Right forelimb (tissue), 1 donor: ENCODE measurements around the gene VPS4A.

ENCODE experiments used
- DNase-seq: peaks from one replicate; pipeline ENCODE4 v3.0.0-alpha.2; 2018

The VPS4A gene

GRCh38 chr16:69368866-69369265 is 57.7 kb downstream of the VPS4A start:
- DNase-seq, result no peak

DNA sequence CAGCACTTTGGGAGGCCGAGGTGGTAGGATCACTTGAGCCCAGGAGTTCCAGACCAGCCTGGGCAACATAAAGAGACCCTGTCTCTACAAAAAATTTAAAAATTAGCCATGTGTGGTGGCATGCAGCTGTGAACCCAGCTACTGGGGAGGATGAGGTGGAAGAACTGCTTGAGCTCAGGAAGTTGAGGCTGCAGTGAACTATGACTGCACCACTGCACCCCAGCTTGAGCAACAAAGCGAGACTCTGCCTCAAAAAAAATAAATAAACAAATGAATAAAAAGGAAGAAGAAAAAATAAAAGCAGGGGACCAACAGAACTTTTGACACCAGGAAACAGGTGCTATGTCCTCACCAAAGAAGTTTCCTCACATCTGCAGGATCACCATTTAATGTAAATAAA is 60.4 kb downstream of the VPS4A start:
- no peak for DNase-seq

DNA sequence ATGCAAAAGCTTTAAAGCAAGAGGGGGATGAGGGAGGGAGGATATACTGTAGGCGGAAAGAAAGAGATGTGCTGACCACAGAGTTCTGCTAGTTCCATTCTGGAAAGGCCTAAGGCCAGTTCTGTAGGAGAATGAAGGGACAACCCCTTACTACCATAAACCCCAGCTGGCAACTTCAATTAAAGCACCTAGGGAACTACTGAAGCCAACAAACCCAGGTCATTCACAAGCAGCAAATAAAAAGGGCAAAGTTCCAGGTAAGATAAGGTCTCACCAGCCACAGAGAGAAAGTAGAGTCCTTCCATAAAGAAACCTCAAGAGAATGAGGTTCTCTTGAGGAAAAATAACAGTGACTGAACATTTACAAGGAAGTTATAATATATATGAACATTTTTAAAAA is 61.9 kb downstream of the VPS4A start:
- DNase-seq, result no peak
